ENCODE data around the gene SLC1A5. TPM values are rescaled to one million over a fixed set of nuclear protein-coding genes. Genes with fewer than 3 reads are reported as not detected.
A peak's percentile ranks its signal among the peaks of the same experiment; 100 is the strongest.

The SLC1A5 gene
- polyA plus RNA-seq, 5 donors: 67.2 to 103 (median 73.2) TPM

DNA sequence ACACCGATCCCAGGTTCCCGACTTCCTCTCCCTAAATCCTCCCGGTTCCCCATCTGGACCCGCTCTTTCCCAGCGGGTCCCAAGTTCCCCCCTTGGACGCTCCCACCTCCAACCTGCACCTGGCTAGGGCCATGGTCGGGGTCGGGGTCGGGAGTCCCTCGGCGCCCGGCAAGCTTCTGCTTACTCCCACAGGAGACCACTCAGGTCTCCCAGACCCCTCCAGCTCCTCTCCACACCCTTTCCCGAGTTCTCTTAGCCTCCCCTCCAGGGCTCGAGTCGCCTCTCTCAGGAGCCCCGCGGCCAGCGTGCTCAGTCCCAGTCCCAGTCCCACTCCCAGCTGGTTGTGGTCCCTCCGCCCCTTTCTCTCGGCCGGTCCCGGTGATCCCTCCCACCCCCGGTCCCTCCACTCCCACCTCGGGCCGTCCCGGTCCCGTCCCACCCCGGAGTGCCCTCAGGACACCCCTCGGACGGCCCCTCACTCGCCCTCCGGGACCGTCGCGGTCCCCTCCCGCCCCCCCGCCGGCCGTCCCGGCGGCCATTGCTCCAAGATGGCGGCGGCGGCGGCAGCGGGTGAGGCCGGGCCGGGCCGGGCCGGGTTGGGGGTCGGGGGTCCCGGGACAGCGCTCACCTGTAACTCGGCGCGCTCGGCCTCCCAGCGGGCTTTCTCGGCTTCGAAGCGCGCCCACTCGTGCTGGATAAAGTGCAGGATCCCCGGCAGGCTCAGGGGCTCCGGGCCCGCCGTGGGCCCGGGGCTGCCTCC, 42.7 kb downstream of the SLC1A5 start, which contains the start of gene FKRP:
Gene FKRP (plus strand): TSS at position 537 of the 760 bp plus-strand sequence. CDS start 9,394 bp downstream, outside the sequence.
- no peak for DNase-seq

DNA sequence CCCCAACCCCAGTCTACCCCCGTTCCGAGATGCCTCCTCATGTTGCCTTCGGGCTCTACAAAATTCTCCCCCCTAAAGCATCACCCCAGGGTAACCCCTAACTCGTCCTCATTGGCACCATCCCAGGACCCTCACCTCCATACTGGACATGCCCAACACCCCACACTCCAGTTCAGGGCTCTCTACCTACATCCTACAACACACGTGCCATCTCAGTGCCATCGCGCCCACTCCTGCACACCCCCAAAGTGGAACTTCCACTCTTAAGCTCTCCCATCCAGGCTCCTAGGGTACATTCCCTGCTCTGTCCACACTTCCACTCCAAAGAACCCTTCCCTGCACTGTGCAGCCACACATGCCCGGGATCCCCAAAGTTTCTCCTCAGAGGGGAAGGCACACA, 43.4 kb downstream of the SLC1A5 start:
- DNase-seq: no peak

DNA sequence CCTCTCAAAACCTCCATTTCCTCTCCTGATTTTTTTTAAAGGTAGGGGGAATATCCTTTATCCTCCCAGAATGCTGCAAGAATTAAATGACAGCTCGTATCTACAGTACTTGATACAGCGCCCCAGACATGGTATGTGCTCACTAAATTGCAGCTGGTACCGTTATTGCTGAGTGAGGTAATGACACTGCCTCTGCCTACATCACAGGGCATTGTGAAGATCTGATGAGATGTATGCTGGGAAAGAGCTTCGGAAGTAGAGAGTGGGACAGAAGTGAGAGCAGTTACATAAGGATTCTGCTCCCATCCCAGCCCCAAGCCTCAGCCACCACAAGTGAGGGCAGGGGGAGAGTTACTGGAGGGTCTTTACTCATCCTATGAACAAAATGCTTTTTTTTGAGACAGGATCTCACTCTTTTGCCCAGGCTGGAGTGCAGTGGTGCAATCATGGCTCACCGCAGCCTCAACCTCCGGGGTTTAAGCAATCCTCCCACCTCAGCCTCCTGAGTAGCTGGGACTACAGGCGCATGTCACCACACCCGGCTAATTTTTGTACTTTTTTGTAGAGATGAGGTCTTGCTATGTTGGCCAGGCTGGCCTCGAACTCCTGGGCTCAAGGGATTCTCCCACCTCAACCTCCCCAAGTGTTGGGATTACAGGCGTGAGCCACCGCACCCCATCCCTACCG, 44.2 kb downstream of the SLC1A5 start:
- DNase-seq: no peak

DNA sequence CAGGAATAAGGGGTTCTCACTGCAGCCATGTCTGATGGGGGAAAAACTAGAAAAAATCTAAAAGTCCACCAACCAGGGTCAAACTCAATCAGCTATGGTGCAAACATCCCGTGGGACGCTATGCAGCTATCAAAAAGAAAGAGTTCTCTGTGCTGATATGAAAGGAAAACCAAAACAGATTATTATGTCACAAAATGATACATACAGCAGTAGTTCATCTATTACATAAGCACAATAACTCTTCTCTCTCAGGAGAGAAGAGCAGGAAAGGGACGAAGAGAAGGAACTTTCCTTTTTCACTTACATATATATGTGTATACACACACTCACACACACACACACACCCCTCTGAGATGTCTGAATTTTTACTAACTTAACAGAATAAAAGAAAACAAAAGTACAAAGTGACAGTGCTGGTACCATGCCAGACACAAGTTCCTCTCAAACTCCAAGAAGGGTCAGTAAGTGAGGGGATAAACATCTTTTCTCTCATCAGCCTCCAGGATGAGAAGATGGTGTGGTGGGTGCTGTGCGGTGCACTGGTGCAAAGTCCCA, 45.4 kb downstream of the SLC1A5 start:
- DNase-seq: no peak

DNA sequence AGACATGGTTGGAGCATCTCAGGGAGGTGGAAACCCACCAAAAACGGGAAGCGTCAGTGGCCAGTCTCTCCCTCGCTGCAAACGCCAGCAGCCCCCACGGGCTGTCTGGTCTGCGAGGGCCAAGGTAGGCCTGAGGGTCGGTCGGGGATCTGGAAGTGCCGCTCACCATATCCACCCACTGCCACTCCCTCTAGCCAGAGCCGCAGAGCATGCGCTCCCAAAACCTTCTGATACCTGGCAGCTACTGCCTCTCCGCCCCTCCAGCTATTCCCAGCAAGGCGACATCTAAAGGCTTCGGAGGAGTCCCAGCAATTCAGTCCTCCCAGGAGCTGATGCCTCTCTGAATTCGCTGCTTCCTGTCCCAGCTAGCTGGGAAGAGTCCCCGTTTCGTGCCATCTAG, 46.9 kb downstream of the SLC1A5 start:
- DNase-seq: no peak

DNA sequence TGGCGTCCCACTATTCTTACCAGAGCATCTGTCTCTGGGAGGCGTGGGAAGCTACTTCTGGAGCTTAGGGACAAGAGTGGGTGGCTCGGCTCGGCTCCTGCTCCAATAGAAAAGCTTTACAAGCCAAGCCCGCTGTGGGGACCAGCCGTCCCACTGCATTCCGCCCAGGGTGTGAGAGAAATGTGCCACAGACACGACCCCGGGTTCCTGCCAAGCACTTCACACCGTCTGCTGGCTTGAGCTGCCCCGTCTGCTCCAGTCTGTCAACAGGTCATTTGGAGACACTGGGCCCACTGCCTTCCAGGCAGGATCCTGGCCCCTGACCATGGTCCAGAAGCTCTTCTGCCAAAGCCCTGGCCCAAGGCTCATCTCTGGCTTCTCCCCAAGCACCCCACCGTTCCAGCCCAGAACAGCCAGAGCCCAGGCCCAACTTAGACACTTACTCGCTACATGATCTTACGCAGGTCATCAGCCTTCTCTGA, 49.1 kb downstream of the SLC1A5 start:
- peak; percentile 72 to 79 for DNase-seq

DNA sequence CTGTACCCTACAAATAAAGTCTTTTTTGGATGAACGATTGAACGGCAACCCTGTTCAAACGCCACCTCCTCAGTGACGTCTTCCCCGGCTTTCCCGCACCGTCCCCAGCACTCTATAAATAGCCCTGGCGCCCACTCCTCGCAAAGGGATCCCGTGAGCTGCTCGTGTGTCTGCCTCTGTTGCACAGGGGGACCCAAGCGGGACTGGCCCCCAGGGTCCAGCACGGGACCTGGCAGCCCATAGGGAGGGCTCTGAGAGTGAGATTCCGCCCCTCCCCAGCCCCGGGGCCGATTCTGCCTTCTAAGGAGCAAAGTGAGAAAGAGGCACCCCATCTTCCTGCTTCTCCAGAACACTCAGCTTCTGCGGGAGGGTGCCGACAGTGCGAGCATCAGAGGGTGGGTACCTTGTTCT, 50.6 kb downstream of the SLC1A5 start:
- DNase-seq: no peak

DNA sequence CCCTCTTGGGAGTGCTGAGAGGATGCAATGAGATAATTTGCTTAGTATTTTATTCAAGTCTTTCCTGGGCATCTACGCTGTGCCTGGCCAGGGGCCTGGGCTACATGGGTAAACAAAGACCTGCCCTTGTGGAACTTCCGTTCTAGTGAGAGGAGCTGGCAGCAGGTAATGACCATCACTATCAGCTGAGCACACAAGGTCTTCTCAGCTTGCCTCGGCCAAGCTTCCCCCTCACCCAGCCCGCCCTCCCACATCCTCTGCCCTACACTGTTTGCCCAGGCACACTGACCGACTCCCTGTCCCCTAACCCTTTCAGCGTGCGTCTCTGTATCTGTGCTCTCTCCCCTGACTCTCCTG, 51.1 kb downstream of the SLC1A5 start:
- DNase-seq: no peak

DNA sequence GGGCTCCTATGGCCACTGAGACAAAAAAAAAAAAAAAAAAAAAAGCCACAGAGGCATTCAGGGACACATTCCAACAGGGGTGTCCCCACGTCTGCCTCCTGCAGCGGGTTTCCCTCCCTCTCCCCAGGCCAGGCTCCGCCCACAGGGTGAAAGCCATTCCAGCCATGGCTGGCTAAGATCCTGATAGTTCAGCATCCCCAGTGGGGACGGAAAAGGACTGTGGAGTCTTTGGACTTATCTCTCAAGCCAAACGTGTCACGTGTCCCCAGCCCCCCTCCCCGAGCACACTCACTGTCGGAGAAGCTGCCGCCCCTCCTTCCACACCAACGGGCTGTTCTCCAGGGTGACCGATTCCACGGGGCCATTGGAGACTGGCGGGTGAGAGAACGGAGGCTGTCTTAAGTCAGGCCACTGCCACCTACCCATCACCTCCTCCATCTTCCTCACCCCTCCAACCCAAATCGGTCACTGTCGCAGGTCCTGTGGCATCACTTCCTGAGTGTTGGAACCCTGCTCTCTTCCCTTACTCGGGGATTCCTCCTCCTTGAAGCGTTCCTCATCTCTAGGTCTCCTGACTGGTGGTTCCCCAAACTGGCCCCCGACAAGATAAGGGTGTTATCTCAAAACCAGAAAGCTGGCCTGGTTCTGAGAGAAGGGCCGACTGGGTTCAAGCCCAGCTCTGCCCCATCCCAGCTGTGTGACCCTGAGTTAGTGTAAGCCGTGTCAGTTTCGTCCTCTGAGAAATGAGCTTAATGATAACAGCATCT, 51.7 kb downstream of the SLC1A5 start:
- no peak for DNase-seq

DNA sequence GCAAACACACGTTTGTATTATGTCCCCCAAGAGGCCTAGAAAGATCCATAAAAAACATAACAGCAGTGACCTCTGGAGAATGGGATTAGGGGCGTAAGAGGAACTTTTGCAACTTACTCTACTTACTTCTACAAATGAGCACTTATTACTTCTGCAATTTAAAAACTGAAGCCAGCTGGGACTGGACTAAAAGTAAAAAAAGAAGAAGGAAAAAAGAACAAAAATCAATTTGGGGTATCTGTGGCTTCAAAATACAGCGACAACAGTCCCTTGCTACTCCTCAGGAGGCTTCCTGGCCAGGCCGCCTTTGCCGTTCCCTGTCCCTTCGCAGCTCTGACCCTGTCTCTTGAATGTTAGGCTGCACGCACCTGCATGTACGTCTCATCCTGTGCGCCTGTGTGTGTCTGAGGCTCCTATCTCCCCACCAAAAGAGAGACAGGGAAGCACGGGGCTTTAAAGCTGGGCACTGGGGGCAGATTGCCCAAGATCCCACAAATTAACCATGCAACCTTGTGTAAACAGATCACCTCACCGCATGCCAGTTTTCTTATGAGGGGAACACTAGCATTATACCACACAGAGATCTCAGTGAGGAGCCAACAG, 54.6 kb downstream of the SLC1A5 start:
- DNase-seq: no peak

DNA sequence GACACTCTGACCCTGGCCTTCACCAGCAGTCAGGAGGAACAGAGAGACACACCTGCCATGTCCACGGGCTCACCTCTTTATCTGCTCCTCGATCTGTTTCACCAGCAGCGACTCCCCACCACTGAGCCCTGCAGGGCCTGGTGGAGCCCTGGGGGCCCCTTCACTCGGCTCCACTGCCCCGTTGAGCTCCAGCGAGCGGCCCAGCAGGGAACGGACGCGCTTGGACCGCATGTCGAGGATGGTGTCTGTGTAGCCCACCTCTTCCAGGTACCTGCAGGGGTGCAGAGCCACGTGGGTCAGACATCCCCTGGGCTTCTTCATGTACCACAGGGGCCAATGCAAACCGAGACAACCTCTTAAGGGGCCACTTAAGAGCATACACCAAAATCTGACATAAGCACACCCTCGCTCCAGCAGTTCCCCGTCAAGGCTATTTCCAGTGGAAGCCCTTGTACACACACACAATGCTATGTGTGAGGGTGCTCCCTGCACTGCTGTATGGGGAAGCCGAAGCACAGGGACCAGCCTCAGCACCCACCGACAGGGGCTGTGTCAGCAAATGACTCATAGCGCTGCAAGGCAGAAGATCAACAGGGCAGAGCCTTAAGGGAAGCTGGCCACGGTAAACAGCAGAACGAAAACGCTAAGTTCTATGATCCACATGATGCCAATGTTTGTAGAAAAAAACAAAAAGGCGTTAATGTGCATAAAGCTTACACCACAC, 55.3 kb downstream of the SLC1A5 start:
- no peak for DNase-seq

DNA sequence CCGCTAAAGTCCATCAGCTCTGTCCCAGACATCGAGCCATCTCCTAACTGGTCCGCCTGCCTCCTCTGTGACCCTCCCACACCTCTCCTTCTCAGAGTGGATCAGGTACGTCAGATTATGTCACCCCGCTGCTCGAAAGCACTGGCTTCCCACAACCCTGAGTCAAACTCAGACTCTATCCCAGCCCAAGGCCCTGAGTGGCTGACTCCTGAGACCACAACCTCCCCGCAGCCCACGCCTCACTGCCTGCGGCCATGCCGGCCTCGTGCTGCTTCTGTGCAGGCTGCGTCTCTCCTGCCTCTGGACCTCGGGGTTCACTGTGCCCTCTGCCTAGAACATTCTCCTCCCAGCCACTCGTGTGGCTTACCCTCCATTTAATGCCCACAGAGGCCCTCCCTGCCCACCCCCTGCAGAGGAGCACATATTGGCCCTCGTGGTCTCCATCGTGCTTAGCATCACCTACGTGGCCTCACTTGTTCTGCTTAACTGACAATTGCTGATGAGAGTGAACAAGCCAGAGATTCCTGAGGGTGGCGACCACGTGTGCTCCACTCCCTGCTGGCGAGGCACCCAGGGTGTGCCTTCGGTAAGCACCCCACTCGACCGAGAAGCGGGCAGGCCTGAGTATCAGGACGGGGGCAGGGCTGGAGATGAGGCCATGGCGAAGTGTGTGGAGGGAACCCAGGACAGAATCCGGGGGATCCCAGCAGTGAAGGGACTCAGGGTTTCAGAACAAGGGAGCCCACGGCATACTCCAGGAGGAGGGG, 56.0 kb downstream of the SLC1A5 start:
- no peak for DNase-seq

DNA sequence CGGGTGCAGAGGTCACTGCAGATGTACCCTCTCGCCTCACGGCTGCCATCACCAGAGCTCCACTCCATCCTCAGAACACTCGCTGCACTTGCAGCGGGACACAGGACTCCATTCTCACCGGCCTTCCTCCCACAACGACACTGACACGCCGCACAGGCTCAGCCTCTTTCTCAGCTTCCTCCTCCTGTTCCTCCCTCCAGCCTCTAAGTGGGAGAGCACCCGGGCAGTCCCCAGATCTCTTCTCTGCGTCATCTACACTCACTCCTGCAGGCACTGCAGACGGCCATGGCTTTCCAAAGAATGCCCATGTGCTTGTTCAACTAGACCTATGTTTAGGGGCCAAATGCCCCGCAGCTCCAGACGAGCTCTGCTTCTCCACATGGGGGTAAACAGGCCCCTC, 56.8 kb downstream of the SLC1A5 start:
- DNase-seq: no peak

DNA sequence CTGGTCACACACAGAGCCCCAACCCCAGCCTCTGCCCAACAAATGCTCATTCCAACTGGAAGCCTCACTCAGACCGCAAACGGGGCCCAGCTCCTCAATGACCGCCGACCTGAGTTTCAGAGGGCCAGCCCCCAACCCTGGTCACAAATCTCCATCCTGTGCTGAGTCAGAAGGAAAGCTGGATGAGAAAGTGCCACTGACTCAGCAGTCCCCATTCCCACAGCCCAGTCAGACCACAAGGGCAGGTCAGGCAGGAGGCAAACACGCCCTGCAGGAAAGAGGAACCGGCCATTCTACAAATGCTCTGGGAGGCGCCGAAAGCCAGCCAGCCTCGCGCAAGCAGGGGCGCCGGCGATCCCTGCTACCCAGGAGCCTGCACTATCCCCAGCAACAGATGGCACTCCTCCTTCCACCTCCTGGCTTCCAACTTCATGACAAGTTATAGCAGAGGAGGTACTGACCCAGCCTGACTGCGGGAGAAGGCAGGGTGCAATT, 57.3 kb downstream of the SLC1A5 start:
- no peak for DNase-seq

DNA sequence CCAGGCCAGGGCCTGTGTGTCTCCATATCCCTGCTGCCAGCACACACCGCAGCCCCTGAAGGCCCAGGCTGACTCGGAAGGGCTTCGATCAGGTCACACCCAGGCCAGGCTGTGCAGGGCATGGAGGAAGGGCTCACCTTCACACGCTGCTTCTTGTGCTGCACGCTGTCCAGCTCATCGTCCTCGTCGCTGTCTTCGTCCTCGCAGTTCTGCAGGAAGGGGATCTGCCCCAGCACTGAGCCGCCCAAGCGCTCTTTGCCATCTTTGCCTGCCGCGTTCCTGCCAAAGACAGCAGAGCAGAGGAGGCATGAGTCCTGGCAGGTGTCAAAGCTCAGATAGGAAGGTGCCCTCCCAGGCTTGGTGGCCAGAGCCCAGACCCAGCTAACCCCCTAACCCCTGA, 57.8 kb downstream of the SLC1A5 start:
- DNase-seq: no peak

DNA sequence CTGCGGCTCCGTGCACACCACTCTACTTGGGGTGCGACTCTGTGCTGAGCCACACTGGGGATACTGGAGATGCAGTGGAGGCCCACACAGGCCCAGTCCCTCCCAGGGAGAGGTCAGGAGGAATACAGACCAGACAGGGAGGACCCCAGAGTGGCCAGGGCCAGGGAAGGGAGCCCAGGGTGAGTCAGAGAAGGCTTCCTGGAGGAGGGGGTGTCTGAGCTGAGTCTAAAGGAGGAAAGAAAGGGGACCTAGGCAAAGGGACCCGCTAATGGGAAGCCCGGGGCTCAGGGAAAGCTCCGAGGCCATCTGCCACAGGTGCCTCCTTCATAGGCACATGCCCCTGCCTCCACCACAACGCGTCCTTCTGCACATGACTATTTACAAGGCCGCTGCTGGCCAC, 58.2 kb downstream of the SLC1A5 start:
- no peak for DNase-seq

DNA sequence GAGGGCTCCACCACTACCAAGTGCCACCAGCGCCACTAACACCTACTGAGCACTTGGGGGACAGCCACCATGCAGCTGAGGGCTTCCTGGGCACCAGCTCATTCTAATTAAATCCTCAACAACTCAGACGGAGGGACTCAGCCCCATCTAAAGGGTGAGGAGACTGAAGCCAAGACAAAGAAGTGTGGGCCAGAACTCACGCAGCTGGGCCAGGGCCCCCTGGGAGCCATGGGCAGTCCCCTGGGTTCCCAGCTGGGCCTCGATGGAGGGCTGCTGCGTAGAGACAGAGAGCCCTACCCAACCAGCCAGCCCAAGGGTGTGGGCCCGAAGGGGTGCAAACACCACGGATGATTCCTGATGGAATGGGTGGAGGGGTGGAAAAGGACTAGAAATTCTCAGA, 58.7 kb downstream of the SLC1A5 start:
- no peak for DNase-seq

DNA sequence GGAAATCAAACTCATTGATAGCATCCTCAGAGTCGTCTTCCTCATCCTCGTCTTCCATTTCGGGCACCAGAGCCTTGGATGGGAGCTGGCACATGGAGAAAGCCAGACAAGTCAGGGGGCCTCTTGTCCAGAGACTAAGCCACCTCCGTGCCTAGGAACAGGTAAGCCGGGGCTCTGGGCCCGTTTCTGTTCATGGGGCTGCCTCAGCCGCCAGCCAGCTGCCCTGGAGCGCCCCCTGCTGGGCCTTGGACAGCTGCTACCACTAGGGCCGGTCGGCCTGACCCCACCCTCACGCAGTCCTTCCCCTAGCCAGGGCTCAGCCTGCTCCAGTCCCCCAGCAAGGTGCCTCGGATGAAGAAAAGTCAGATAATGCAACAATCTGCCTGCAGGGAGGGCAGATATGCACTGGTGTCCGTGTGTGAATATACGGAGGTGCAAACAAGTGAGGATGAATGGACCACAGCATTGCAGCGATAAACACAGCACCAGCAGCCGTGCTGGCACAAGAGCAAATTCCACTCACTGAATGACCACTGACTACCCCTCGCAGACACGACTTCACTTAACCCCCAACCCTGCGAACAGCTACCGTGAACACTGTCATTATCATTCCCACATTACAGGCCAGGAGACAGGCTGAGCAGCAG, 59.6 kb downstream of the SLC1A5 start:
- DNase-seq: peak in 1 of 2 donors; percentile 52

DNA sequence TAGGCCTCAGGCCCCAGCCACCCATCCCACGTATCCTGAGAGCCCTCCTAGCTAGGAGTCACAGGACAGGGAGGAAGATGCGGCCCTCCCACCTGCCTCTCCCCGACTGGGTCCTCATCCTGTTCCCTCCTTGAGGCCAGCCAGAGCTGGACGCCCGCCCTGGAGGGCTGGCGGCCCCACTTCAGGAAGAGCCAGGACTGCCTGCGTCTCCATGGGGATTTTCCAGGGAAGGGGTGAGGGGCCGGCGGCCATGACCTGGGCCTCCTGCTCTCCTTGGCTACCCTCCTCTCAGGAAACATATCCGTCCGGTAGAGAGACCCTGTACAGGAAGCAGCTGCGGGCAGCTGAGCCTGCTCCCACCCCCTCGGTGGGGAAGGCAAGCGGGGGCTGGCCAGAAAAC, 60.2 kb downstream of the SLC1A5 start:
- DNase-seq: no peak

DNA sequence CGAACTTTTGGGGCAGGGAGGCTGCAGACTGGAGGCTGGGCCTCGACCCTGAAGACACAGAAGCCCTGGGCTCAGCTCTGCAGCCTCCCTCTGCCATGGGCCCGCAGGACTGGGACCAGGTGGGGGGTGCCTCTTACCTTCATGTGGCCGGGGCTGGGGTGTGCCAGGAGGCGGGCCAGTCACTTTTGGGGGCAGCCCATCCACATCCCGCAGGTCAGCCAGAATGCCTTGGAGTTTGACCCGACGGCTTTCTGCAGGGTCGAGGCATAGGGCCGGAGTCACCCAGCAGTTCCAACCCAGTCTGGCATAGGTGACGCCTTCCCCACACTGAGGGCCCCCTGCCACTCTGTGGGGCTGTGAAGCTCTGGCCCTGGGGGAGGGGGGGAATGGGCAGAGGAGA, 60.6 kb downstream of the SLC1A5 start:
- DNase-seq: no peak

Data from right lung (tissue), 5 donors.